ENCODE results near the gene ACOT11.

DNA sequence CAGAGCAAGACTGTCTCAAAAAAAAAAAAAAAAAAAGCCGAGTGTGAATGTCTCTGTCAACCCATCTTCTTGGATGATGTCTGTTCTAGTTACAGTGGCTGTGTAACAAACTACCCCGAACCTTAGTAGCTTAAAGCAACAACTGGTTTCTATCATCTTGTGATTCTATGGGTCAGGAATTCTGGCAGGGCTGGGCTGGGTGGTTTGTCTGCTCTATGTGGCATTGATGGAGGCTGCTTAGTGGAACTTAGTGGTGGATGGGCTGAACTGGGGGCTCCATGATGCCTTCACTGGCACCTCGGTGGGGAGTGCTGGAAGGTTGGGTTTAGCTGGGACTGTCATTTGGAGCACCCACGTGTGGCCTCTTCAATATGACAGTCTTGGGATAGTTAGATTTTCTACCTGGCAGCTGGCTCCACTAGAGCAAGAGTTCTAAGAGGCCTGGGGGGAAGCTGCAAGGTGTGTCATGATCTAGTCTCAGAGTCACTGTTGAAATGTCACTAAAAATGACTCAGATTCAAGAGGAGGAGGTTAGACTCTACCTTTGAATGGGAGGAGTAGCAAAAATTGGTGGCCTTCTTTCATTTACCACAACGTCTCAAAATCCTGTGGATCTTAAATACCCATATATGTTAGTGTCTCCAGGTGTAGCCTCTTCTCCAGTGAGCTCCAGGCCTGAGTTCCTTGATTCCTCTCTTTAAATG lies 18.6 kb downstream of the ACOT11 start:
- TF ChIP-seq, protein P1, sequence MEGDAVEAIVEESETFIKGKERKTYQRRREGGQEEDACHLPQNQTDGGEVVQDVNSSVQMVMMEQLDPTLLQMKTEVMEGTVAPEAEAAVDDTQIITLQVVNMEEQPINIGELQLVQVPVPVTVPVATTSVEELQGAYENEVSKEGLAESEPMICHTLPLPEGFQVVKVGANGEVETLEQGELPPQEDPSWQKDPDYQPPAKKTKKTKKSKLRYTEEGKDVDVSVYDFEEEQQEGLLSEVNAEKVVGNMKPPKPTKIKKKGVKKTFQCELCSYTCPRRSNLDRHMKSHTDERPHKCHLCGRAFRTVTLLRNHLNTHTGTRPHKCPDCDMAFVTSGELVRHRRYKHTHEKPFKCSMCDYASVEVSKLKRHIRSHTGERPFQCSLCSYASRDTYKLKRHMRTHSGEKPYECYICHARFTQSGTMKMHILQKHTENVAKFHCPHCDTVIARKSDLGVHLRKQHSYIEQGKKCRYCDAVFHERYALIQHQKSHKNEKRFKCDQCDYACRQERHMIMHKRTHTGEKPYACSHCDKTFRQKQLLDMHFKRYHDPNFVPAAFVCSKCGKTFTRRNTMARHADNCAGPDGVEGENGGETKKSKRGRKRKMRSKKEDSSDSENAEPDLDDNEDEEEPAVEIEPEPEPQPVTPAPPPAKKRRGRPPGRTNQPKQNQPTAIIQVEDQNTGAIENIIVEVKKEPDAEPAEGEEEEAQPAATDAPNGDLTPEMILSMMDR (IDR thresholded peaks at IDR 0.05) = no peak
- no peak for TF ChIP-seq POLR2A (IDR thresholded peaks at IDR 0.05)
